GM19240 (cell line): Measurements from ENCODE around the gene NIPAL3.
"Not testable (repeated sequence)": the region's sequence is repeated elsewhere in the genome, so short reads cannot be mapped to it uniquely, and the experiment has no call there.

Source experiments
- DNase-seq: peaks from one replicate; pipeline ENCODE4 v3.0.0; 2011; ENCODE audit warnings: low spot score; ENCODE audit not compliant: insufficient read length

The NIPAL3 gene

GRCh38 chr1:24421502-24421901 lies 5.9 kb downstream of the NIPAL3 start:
- no peak for DNase-seq

GRCh38 chr1:24424207-24424606 lies 8.6 kb downstream of the NIPAL3 start:
- DNase-seq = no peak

- no peak for DNase-seq
Observed at GRCh38 chr1:24424990-24425389, 9.4 kb downstream of the NIPAL3 start.

DNA sequence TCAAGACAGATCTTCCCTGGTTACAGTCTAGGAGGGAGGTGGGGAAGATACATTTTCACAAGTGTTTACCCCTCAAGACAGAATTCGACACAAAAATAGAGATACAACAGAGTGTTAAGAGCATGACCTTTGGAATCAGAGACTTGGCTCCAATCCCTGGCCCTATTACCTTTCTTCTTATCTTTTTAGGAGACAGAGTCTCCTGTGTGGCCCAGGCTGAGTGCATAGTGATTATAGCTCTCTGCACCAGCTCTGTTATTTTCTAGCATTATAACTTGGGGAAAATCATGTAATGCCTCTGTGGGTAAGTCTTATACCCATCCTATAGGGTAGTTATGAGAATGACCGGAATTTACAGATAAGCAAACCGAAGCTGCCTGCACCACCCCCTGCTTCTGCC lies 9.8 kb downstream of the NIPAL3 start:
- DNase-seq = no peak

DNA sequence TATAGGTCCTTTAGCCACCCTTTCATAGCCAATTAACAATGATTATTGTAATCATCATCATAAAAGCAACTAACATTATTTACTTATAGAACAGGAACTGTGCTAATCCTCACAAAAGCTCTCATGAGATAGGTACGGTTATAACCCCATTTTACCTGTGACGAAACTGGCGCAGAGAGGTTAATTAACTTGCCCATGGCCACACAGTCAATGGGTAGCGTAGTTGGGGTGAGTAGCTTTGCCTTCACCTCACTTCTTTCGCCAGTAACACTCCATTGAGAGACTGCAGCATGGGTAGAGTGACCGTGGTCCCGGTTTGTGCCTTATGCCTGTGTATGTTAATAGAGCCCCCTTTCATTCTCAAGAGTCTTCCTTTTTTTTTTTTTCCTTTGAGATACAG lies 10.3 kb downstream of the NIPAL3 start:
- DNase-seq = no peak

GRCh38 chr1:24426744-24427544 lies 11.3 kb downstream of the NIPAL3 start:
- DNase-seq = no peak

DNA sequence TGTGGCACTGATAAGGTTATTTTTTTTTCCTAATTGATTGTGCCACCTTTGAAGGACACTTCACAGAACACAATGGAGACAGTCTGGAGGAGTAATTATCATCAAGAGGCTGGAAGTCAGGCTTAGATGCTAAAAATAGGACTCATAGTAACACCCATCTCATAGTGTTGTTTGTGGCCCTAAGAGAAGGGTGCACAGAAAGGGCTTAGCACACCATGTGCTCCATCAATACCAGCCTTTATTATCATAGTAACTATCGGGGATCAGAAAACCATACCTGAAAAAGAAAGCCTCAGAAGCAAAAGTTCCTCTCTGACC lies 11.9 kb downstream of the NIPAL3 start:
- no peak for DNase-seq

DNA sequence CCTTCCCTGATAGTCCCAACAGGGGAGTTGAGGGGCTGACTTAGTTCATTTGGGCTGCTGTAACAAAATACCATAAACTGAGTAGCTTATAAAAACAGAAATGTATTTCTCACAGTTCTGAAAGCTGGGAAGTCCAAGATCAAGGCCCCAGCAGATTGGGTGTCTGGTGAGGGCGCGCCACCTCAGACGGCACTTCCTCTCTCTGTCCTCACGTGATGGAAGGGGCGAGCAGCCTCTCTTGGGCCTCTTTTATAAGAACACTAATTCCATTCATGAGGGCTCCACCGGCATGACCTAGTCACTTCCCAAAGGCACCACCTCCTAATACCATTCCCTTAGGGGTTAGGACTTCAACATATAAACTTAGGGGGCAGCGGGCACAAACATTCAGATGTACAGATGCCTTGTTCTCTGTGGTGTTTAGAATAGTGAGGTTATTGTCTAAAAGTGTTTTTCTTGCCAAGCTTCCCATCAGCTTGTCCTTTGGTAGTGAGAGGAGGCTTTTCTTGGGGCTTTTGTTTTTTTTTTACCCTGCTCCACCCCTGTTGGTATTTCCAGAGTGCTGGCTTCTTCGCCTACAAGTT lies 20.3 kb downstream of the NIPAL3 start:
- no peak for DNase-seq

- DNase-seq = no peak
Observed at GRCh38 chr1:24437631-24438396, 22.2 kb downstream of the NIPAL3 start.

DNA sequence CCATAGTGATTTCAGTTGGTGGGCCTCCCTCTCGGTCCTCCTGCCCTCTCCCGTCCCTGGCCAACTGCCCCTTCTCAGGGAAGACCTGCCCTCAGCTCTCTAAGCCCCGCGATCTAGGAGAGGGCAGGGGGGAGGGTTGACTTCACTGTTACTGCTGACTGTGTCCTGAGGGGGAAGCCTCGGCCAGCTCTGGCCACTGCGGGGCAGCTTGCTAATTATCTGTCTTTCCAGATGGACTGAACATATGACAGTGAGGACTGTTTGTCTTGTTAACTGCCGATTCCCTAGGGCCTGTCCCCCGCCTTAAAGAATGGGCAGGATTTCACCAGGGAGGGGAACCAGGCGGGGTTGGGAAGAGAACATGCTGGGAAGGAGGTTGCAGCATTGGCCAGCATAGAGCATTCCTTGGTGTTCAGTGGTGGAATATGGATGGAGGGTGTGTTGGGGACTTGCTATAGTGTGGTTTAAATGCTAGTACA lies 22.9 kb downstream of the NIPAL3 start:
- DNase-seq = no peak

GRCh38 chr1:24440436-24440835 lies 24.8 kb downstream of the NIPAL3 start:
- no peak for DNase-seq

- no peak for DNase-seq
Observed at GRCh38 chr1:24441480-24441879, 25.9 kb downstream of the NIPAL3 start.

DNA sequence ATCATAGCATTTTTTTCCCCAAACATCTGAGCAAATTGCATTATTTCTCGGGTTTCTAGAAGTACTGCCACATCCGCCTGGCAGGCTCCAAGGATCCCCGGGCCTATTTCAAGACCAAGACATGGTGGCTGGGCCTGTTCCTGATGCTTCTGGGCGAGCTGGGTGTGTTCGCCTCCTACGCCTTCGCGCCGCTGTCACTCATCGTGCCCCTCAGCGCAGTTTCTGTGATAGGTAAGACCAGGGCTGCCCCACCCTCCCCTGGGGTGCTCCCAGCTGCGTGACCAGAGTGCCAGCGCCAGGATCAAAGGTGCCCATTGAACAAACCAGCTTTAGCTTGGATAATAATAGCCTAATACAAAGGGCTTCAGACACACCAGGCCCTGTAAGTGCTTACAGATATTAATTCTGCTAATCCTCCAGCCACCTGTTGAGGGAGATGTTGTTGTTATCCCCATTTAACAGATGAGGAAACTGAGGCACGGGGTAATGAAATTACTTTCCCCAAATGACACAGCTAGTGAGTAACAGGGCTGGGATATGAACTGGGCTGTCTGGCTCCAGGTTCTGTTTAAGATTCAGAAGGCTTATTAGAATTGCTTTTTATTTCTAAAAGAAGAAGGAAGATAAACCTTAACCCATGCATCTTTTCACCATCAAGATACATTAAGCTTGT lies 26.5 kb downstream of the NIPAL3 start:
- no peak for DNase-seq

- DNase-seq = no peak
Observed at GRCh38 chr1:24442764-24443163, 27.2 kb downstream of the NIPAL3 start.

DNA sequence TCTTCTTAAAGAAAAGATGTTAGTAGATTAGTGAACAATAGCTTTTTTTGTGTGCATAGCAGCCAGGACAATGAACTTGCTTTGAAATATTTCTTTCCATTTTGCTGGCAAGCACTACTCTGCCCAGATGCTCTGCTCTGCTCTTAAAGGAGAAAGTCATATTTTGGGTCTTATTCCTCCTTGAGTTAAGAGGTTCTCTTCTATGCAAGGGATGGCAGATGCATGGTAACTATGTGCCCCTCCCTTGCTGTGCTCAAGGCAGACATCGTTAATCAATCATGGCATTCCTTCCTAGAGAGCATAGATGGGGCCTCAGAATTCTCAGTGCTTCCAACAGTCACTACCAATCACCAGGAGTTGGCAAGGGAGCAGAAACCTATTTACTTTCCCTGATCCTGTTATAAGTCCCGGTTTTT lies 27.6 kb downstream of the NIPAL3 start:
- no peak for DNase-seq

- not testable (repeated sequence) for DNase-seq
Observed at GRCh38 chr1:24446446-24446845, 30.8 kb downstream of the NIPAL3 start.

GRCh38 chr1:24450316-24450715 lies 34.7 kb downstream of the NIPAL3 start:
- no peak for DNase-seq

- DNase-seq = no peak
Observed at GRCh38 chr1:24450857-24451397, 35.3 kb downstream of the NIPAL3 start.

- DNase-seq = no peak
Observed at GRCh38 chr1:24451746-24452145, 36.1 kb downstream of the NIPAL3 start.

DNA sequence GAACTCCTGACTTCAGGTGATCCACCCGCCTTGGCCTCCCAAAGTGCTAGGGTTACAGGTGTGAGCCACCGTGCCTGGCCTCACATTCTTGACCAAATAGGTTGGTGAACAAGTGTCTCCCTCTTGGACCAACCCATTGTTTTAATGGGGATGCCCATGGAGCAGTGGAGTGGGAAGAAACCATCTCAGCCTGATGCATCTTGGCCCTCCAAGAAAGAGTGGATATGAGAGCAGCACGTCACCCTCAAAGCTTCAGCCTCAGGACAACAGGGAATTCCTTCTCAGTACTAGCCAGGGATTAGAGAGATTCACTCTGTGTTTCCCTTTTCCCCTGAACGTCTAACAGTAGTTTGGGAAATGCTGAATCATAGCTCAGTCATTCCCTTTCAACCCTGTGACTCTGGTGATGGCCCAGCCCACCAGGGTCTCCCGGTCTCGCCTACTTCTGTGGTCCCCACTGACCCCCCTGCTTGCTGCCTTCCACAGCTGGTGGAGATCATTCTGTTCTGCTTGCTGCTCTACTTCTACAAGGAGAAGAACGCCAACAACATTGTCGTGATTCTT lies 37.4 kb downstream of the NIPAL3 start:
- no peak for DNase-seq

DNA sequence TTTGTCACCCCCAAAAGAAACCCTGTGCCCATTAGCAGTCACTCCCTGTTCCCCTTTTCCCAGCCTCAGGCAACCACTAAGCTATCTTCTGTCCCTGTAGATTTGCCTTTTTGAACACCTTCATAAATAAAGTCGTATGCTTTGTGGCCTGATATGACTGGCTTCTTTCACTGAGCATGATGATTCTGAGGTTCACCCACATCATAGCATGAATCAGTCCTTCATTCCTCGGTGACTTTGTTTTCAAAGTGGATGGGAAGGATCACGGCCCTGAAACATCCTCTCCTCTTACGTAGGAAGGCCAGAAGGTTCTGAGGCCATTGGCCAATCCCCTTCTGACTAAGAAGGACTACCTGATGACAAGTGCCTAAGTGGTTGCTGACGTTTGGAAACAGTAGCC lies 39.1 kb downstream of the NIPAL3 start:
- no peak for DNase-seq
